Endothelial cell (in vitro differentiated cells): Measurements from ENCODE around the gene ANKRD23. TPM values are rescaled to one million over a fixed set of nuclear protein-coding genes. Genes with fewer than 3 reads are reported as not detected.

Source experiments
- DNase-seq: peaks from one replicate; pipeline ENCODE4 v3.0.0; 2021; ENCODE audit warnings: low spot score
- H3K27ac Mint-ChIP-seq: one replicate; pipeline ENCODE4 v1.8.0; 2021; ENCODE audit warnings: mixed read lengths, inconsistent platforms; ENCODE audit not compliant: unreplicated experiment
- H3K27me3 Mint-ChIP-seq: one replicate; pipeline ENCODE4 v1.8.0; 2021; ENCODE audit warnings: mild to moderate bottlenecking, moderate library complexity, mixed read lengths, inconsistent platforms; ENCODE audit not compliant: unreplicated experiment
- H3K36me3 Mint-ChIP-seq: one replicate; pipeline ENCODE4 v1.8.0; 2021; ENCODE audit warnings: mild to moderate bottlenecking, low read depth, mixed read lengths, inconsistent platforms; ENCODE audit not compliant: unreplicated experiment
- H3K4me1 Mint-ChIP-seq: one replicate; pipeline ENCODE4 v1.8.0; 2021; ENCODE audit warnings: mild to moderate bottlenecking, mixed read lengths, inconsistent platforms; ENCODE audit not compliant: unreplicated experiment
- H3K4me3 Mint-ChIP-seq: one replicate; pipeline ENCODE4 v1.8.0; 2021; ENCODE audit warnings: mild to moderate bottlenecking, mixed read lengths, inconsistent platforms; ENCODE audit not compliant: unreplicated experiment
- H3K9me3 Mint-ChIP-seq: one replicate; pipeline ENCODE4 v1.8.0; 2021; ENCODE audit warnings: mixed read lengths, inconsistent platforms; ENCODE audit not compliant: unreplicated experiment
- CTCF ChIP-seq: fragments of 200-600 bp; sonication (generic); IDR thresholded peaks from one replicate; pipeline ENCODE4 v1.5.0; 2021; ENCODE audit warnings: antibody characterized with exemption; ENCODE audit not compliant: unreplicated experiment
- total RNA-seq: library from RNA; stranded (reverse); fragmentation: NEBNext Ultra II Directional; extraction: Animal tissue kit (Norgen Biotek cat#: 25700); gene quantifications from one replicate; pipeline ENCODE4 v1.2.1, GENCODE V29; 2021; ENCODE audit not compliant: unreplicated experiment

ANKRD23 gene
- total RNA-seq, 1 donor from 2014 or later: 4.7 TPM

DNA sequence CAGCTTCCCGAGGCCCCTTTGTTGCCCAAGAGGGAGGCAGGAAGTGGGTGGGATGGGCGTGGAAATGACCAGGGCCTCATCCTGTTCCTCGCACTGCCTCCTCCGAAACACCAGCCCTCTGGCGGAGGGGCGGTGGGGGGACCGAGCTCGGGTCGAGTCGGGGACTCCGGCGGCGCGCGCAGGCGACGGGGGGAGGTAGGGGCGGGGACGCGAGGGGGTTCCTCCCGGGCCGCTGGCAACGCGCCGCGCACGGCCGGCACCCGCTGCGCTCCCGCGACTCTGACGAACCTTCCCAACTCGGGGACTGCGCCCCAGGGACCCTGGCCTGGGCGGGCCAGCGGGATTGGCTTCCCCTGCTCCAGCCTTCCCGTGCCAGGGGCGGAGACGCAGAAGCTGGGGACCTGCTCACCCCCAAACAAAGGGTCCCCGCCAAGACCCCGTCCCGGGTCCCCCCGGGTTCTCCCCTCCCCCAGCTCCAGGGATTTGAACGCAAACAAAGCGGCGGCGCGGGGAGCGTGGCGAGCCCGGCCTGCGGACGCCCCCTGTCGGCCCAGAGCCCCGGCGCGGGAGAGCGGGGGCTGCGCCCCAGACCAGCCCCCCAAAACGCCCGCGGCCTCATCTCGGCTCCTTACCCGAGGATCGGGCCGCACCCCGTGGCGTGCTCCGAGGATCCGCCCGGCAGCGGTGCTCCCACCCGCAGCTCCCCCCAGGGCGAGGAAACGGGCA is 24.9 kb upstream of the ANKRD23 start:
- Mint-ChIP-seq H3K27me3 (peaks cover 22% of the 10 kb centered on the region), H3K4me3 (peak overlapping the region; percentile 97), H3K27ac (peak overlapping the region; percentile 94), H3K36me3 (peaks cover 36% of the 10 kb centered on the region), H3K4me1 (peaks cover 50% of the 10 kb centered on the region), H3K9me3 (no peaks in the 10 kb centered on the region)
- peak; percentile 70 for TF ChIP-seq CTCF
- DNase-seq: peak; percentile 92

GRCh38 chr2:96867756-96868554 is 24.1 kb upstream of the ANKRD23 start:
- Mint-ChIP-seq H3K4me1 (peaks cover 50% of the 10 kb centered on the region), H3K27me3 (peaks cover 25% of the 10 kb centered on the region), H3K4me3 (peak overlapping the region; percentile 97), H3K9me3 (no peaks in the 10 kb centered on the region), H3K36me3 (peaks cover 41% of the 10 kb centered on the region), H3K27ac (peak overlapping the region; percentile 94)
- no peak for TF ChIP-seq CTCF
- no peak for DNase-seq

- H3K9me3 Mint-ChIP-seq: no peaks in the 10 kb centered on the region
- DNase-seq: no peak
- H3K27me3 Mint-ChIP-seq: peaks cover 23% of the 10 kb centered on the region
- H3K4me1 Mint-ChIP-seq: peaks cover 47% of the 10 kb centered on the region
- TF ChIP-seq CTCF: no peak
- H3K27ac Mint-ChIP-seq: peak overlapping the region; percentile 94
- peak overlapping the region; percentile 97 for H3K4me3 Mint-ChIP-seq
- peaks cover 44% of the 10 kb centered on the region for H3K36me3 Mint-ChIP-seq
Observed at GRCh38 chr2:96866986-96867755, 23.4 kb upstream of the ANKRD23 start.

DNA sequence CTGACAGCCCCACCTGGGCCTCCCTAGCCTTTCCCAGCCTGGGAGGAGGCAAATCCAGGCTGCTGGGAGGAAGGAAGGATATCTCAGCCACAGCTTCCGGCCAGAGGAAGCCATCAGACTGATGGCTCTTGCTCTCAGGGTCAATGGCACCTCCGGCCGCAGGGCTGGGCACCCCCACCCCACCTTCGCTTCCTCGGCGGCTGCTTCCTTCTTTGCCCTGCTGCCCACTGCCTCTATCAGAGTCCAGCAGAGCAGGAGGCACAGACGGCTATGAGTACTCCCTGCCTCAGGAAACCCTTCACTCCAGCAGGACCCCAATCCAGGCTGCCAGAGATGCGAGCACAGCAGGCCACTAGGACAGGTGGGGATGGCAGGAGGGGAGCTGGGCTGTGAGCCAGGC is 22.8 kb upstream of the ANKRD23 start:
- Mint-ChIP-seq H3K36me3 (peaks cover 46% of the 10 kb centered on the region), H3K9me3 (no peaks in the 10 kb centered on the region), H3K27ac (peak overlapping the region; percentile 86), H3K4me3 (peak overlapping the region; percentile 97), H3K4me1 (peaks cover 50% of the 10 kb centered on the region), H3K27me3 (peaks cover 20% of the 10 kb centered on the region)
- TF ChIP-seq CTCF: no peak
- no peak for DNase-seq
